WERI-Rb-1 (cell line): ENCODE results near the gene GREM2.

ENCODE experiments used
- DNase-seq: peaks from one replicate; pipeline ENCODE4 v3.0.0-alpha.2; 2020
- H3K27ac ChIP-seq: fragments of 250-450 bp; sonication (Bioruptor Pico); 2 replicates; pipeline ENCODE4 v1.5.1; 2020; ENCODE audit warnings: mild to moderate bottlenecking, moderate library complexity
- H3K27me3 ChIP-seq: fragments of 250-450 bp; sonication (Bioruptor Pico); 2 replicates; pipeline ENCODE4 v1.5.1; 2021; ENCODE audit warnings: mild to moderate bottlenecking, low read depth, moderate library complexity; ENCODE audit not compliant: insufficient read depth, severe bottlenecking
- H3K36me3 ChIP-seq: fragments of 250-450 bp; sonication (Bioruptor Pico); 2 replicates; pipeline ENCODE4 v1.5.1; 2020; ENCODE audit warnings: mild to moderate bottlenecking, moderate library complexity
- H3K4me3 ChIP-seq: 2 replicates; pipeline ENCODE4 v1.5.1; 2011; ENCODE audit warnings: low read depth, mild to moderate bottlenecking, control low read depth, low read length
- H3K9me3 ChIP-seq: fragments of 250-450 bp; sonication (Bioruptor Pico); 2 replicates; pipeline ENCODE4 v1.5.1; 2021; ENCODE audit warnings: mild to moderate bottlenecking, moderate library complexity; ENCODE audit not compliant: severe bottlenecking
- TF ChIP-seq, protein P1 (sequence below): IDR thresholded peaks from 2 replicates; pipeline ENCODE4 v1.5.1; 2011; ENCODE audit warnings: low read depth, mild to moderate bottlenecking, control low read depth, inconsistent platforms, low read length

The GREM2 gene

DNA sequence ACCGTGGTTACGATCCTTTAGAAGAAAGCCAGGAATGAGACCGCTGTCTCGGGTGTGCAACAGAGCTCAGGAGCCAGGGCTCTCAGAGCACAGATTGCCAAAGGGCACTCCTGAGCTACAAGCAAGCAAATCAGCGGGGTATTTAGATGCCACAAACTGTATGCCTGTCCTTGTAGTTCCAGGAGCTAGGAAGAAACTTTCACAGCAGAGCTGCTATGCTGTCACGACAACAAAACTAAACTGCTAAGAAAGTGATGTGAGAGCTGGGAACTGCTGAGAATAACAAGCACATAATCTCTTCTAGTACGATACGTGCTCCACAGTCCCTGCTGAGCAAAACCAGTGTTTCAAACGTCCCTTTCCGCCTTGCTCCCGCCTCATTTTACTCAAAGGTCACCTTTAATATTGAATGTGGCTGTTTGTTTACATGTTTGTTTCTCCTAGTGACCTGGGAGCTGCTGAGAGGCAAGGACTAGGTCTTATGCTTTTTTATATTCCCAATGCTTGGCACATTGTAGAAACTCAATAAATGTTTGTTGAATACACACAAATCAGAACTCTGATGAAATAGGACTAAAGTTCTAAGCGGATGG lies 14.7 kb downstream of the GREM2 start:
- no peak for DNase-seq
- no peaks in the 10 kb centered on the region for H3K9me3 ChIP-seq
- no peaks in the 10 kb centered on the region for H3K36me3 ChIP-seq
- no peak overlapping the region for H3K4me3 ChIP-seq
- TF ChIP-seq, protein P1, sequence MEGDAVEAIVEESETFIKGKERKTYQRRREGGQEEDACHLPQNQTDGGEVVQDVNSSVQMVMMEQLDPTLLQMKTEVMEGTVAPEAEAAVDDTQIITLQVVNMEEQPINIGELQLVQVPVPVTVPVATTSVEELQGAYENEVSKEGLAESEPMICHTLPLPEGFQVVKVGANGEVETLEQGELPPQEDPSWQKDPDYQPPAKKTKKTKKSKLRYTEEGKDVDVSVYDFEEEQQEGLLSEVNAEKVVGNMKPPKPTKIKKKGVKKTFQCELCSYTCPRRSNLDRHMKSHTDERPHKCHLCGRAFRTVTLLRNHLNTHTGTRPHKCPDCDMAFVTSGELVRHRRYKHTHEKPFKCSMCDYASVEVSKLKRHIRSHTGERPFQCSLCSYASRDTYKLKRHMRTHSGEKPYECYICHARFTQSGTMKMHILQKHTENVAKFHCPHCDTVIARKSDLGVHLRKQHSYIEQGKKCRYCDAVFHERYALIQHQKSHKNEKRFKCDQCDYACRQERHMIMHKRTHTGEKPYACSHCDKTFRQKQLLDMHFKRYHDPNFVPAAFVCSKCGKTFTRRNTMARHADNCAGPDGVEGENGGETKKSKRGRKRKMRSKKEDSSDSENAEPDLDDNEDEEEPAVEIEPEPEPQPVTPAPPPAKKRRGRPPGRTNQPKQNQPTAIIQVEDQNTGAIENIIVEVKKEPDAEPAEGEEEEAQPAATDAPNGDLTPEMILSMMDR: no peak
- H3K27ac ChIP-seq: no peak overlapping the region
- no peaks in the 10 kb centered on the region for H3K27me3 ChIP-seq

DNA sequence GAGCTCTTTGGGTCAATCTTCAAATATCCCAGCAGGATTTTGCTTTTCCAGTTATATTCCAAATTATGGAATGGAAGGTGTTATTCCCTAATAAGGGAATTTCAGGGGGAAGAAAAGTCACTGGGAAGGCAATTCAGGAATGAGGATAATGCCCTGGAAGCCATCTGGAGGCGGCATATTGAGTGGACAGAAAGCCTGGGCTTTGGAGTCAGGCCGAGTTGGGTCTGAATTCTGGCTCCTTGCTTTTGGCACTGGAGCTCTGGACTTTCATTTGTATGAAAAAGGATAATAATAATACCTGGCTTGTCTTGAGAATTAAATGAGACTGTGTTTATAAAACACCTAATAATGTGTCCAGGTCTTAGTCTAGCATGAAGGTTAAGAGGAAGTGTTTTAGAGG lies 16.5 kb downstream of the GREM2 start:
- Histone ChIP-seq H3K9me3 (no peaks in the 10 kb centered on the region), H3K27ac (no peak overlapping the region), H3K4me3 (no peak overlapping the region), H3K27me3 (no peaks in the 10 kb centered on the region), H3K36me3 (no peaks in the 10 kb centered on the region)
- TF ChIP-seq, protein P1: no peak
- no peak for DNase-seq

DNA sequence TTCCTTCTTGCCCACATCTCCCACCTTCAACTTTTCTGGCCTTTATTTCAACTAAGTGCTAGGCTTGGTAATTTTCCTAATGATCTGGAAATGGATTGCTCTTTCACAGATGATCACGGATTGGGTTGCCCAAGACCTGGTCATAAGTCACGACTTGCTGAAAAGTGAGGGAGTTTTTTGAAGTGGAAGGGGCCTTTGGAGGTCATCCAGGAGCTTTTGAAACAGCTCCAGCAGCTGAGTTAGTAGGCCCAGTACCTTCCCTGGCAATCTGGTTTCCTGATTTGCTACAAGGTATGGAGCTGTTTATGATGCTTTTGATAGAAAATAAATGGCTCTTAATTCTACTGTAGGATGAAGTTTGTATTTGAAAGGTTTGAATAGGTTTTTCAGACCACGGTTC lies 20.4 kb downstream of the GREM2 start:
- Histone ChIP-seq H3K27me3 (no peaks in the 10 kb centered on the region), H3K36me3 (no peaks in the 10 kb centered on the region), H3K9me3 (no peaks in the 10 kb centered on the region), H3K27ac (no peak overlapping the region), H3K4me3 (no peak overlapping the region)
- no peak for DNase-seq
- TF ChIP-seq, protein P1: no peak

DNA sequence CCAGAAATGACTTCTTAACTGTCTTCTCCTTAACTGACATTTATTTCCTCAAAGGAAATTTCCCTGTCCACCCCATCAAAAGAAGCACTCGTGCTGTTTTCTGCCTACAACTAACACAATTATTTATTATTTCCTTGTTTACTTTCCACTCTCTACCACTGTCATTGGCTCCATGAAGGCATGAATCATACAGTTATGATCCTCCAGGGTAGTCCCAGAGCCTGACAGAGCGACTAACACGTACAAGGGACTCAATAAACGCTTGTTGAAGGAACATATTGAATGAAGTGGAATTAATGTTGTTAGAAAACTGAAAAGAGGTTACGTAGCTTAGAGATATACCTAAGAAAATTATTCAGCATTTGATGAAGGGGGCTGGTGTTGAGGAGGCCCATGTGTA lies 20.9 kb downstream of the GREM2 start:
- Histone ChIP-seq H3K27ac (no peak overlapping the region), H3K4me3 (no peak overlapping the region), H3K27me3 (no peaks in the 10 kb centered on the region), H3K9me3 (no peaks in the 10 kb centered on the region), H3K36me3 (no peaks in the 10 kb centered on the region)
- TF ChIP-seq, protein P1: no peak
- DNase-seq: no peak

DNA sequence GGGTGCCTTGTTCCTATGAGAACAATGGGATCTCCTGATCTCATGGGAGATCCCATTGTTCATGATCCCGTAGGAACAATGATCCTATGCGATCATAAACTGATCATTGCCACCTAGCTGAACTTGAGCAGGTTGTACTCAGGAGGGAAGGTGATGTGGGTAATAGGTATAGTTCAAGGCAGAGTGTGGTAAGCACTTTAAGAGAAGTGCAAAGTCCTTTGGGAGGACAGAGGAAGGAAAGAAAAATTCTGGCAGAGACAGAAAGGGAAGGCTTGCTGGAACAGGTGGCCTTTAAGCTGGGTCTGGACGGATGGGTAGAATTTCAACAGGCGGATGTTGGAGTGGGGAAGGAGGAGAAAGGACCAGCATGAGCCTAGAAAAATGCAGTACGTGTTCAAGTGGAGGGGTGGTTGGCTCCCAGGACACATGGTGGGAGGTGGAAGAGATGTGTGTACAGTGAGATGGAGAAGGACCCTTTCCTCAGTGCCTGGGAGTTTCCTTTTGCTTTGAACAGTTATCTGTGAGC lies 22.3 kb downstream of the GREM2 start:
- TF ChIP-seq, protein P1: no peak
- H3K27ac ChIP-seq: no peak overlapping the region
- H3K27me3 ChIP-seq: no peaks in the 10 kb centered on the region
- H3K36me3 ChIP-seq: no peaks in the 10 kb centered on the region
- no peaks in the 10 kb centered on the region for H3K9me3 ChIP-seq
- DNase-seq: no peak
- no peak overlapping the region for H3K4me3 ChIP-seq

DNA sequence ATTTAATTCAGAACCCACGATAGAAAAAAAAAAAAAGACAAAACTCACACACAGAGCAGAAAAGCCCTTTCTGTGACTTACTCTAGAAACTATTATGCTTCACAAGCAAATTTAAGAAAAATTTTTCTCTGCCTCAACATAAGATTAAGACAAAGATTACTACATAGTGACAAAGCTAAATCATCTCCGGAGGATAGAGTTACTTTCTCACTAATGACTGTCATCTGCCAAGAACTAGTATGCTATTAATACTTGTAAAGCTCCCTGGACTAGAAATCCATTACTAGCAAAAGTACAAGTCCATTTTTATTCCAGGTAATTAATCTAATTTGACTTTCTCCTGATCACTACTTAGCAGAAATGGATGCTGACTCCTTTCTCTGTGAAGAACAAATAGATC lies 25.9 kb downstream of the GREM2 start:
- no peaks in the 10 kb centered on the region for H3K36me3 ChIP-seq
- TF ChIP-seq, protein P1: no peak
- H3K9me3 ChIP-seq: no peaks in the 10 kb centered on the region
- no peak overlapping the region for H3K4me3 ChIP-seq
- DNase-seq: no peak
- no peak overlapping the region for H3K27ac ChIP-seq
- no peaks in the 10 kb centered on the region for H3K27me3 ChIP-seq
